GM12878 (cell line): ENCODE data around the gene CCDC91. TPM values are rescaled to one million over a fixed set of nuclear protein-coding genes. Genes with fewer than 3 reads are reported as not detected.

Experiments
- ATAC-seq: fragments of 200-7000 bp; cut with Tn5 transposase; 3 replicates; pipeline ENCODE4 v1.9.1; 2020; ENCODE audit warnings: mild to moderate bottlenecking, moderate library complexity
- BruUV-seq: library from RNA; stranded (reverse); fragments of 400-500 nt; replicated peaks from 2 replicates; lab custom pipeline; 2021; lab: Mats Ljungman, UMichigan
- CTCF ChIA-PET: fragments of 300-600 bp; sonication (Branson Sonifier 250); formaldehyde crosslinking; extraction: SDS; loops from one replicate; lab custom pipeline; 2021; ENCODE audit warnings: inconsistent platforms; lab: Yijun Ruan, JAX
- POLR2A ChIA-PET: fragments of 350-600 bp; formaldehyde crosslinking; extraction: SDS; loops from one replicate; lab custom pipeline; 2021; ENCODE audit warnings: inconsistent platforms; lab: Charles Lee
- RAD21 ChIA-PET: fragments of 300-600 bp; sonication (Branson Sonifier 250); formaldehyde crosslinking; loops from one replicate; lab custom pipeline; 2023; ENCODE audit warnings: antibody characterized with exemption; ENCODE audit not compliant: unreplicated experiment; lab: Charles Lee
- SMC1A ChIA-PET: fragments of 300-600 bp; sonication (Branson Sonifier 250); formaldehyde crosslinking; loops from one replicate; lab custom pipeline; 2023; ENCODE audit not compliant: unreplicated experiment, uncharacterized antibody; lab: Charles Lee
- DNase-seq: peaks from one replicate; pipeline ENCODE4 v3.0.0-alpha.2; 2011; ENCODE audit warnings: low read depth, low spot score
- FAIRE-seq: peaks from 3 replicates; lab custom pipeline; 2011; peaks lifted over from hg19 to GRCh38; lab: Jason Lieb, UNC
- H2AFZ ChIP-seq: 2 replicates; pipeline ENCODE4 v1.6.0; 2011; ENCODE audit warnings: low read depth, low read length, control low read depth; ENCODE audit not compliant: control insufficient read depth
- H3K27ac ChIP-seq: 2 replicates; pipeline ENCODE4 v1.5.1; 2011; ENCODE audit warnings: control low read depth; ENCODE audit not compliant: control insufficient read depth, insufficient read depth
- H3K27me3 ChIP-seq, 2 experiments: replicated peaks in 1 of 2; 2 replicates each; pipeline versions ENCODE4 v1.6.0 to v1.6.1; 2011; ENCODE audit warnings: low read length in 1 of 2; ENCODE audit not compliant: control insufficient read depth in 2 of 2, insufficient read depth in 2 of 2
- H3K36me3 ChIP-seq, 2 experiments: 2 replicates each; pipeline ENCODE4 v1.5.1; 2011; ENCODE audit warnings: low read length in 1 of 2; ENCODE audit not compliant: control insufficient read depth in 2 of 2, insufficient read depth in 2 of 2
- H3K4me1 ChIP-seq: 2 replicates; pipeline ENCODE4 v1.6.1; 2011; ENCODE audit warnings: mild to moderate bottlenecking, low read length, moderate library complexity, mixed read lengths; ENCODE audit not compliant: control insufficient read depth, insufficient read depth
- H3K4me2 ChIP-seq: 2 replicates; pipeline ENCODE4 v1.6.0; 2011; ENCODE audit warnings: control low read depth; ENCODE audit not compliant: control insufficient read depth, insufficient read depth
- H3K4me3 ChIP-seq: fragments of 200-600 bp; sonication (generic); 2 replicates; pipeline ENCODE4 v1.5.1; 2016
- H3K79me2 ChIP-seq: 2 replicates; pipeline ENCODE4 v1.6.0; 2011; ENCODE audit warnings: low read length; ENCODE audit not compliant: control insufficient read depth, insufficient read depth
- H3K9ac ChIP-seq: 2 replicates; pipeline ENCODE4 v1.8.0; 2011; ENCODE audit warnings: low read length, control low read depth, mixed read lengths; ENCODE audit not compliant: control insufficient read depth, insufficient read depth
- H3K9me3 ChIP-seq: replicated peaks from 3 replicates; pipeline ENCODE4 v1.5.1; 2011; ENCODE audit warnings: mild to moderate bottlenecking, low read length; ENCODE audit not compliant: control insufficient read depth, insufficient read depth
- H4K20me1 ChIP-seq: 2 replicates; pipeline ENCODE4 v1.6.0; 2011; ENCODE audit not compliant: control insufficient read depth, insufficient read depth
- BACH1 ChIP-seq: fragments of 450-650 bp; IDR thresholded peaks from 2 replicates; pipeline ENCODE4 v1.6.1; 2017; ENCODE audit warnings: mild to moderate bottlenecking, borderline replicate concordance
- CUX1 ChIP-seq: IDR thresholded peaks from 2 replicates; pipeline ENCODE4 v1.6.1; 2012; ENCODE audit warnings: improper control_type of control experiment, low read depth, low read length; ENCODE audit not compliant: insufficient replicate concordance
- ELK1 ChIP-seq: IDR thresholded peaks from 2 replicates; pipeline ENCODE4 v1.6.1; 2012; ENCODE audit warnings: low read depth, low read length, improper control_type of control experiment
- EZH2 ChIP-seq: IDR thresholded peaks from 2 replicates; pipeline ENCODE4 v1.6.1; 2012; ENCODE audit warnings: low read depth, mild to moderate bottlenecking, control low read depth, inconsistent platforms, low read length, borderline replicate concordance; ENCODE audit not compliant: control insufficient read depth
- FOS ChIP-seq: IDR thresholded peaks from 3 replicates; pipeline ENCODE4 v1.6.1; 2011; ENCODE audit warnings: borderline replicate concordance; ENCODE audit not compliant: insufficient read length; ENCODE audit errors: extremely low read depth
- FOXK2 ChIP-seq: fragments of 450-650 bp; IDR thresholded peaks from 2 replicates; pipeline ENCODE4 v1.6.1; 2017; ENCODE audit warnings: mild to moderate bottlenecking, moderate library complexity
- JUND ChIP-seq: IDR thresholded peaks from 2 replicates; pipeline ENCODE4 v1.6.1; 2012; ENCODE audit warnings: low read depth, mild to moderate bottlenecking, low read length, improper control_type of control experiment, moderate library complexity
- MEF2A ChIP-seq: IDR thresholded peaks from 2 replicates; pipeline ENCODE4 v1.6.1; 2011; ENCODE audit warnings: low read depth, mild to moderate bottlenecking, low read length, moderate library complexity; ENCODE audit not compliant: insufficient read depth
- MTA2 ChIP-seq: fragments of 450-650 bp; IDR thresholded peaks from 2 replicates; pipeline ENCODE4 v1.6.1; 2016; ENCODE audit warnings: low read depth, mild to moderate bottlenecking, moderate library complexity
- NR2C2 ChIP-seq: IDR thresholded peaks from 2 replicates; pipeline ENCODE4 v1.6.1; 2011; ENCODE audit warnings: borderline replicate concordance, low read depth; ENCODE audit not compliant: control insufficient read depth, insufficient read length
- PAX8 ChIP-seq: fragments of 450-650 bp; IDR thresholded peaks from 2 replicates; pipeline ENCODE4 v1.6.1; 2017; ENCODE audit warnings: mild to moderate bottlenecking, moderate library complexity
- RAD51 ChIP-seq: fragments of 450-650 bp; IDR thresholded peaks from 2 replicates; pipeline ENCODE4 v1.6.1; 2016; ENCODE audit warnings: moderate library complexity, mild to moderate bottlenecking, inconsistent platforms
- SIN3A ChIP-seq: IDR thresholded peaks from 2 replicates; pipeline ENCODE4 v1.6.1; 2012; ENCODE audit warnings: low read depth, low read length, improper control_type of control experiment
- SMAD5 ChIP-seq: IDR thresholded peaks from 2 replicates; pipeline ENCODE4 v1.6.1; 2016; ENCODE audit warnings: antibody characterized with exemption, low read depth
- SPI1 ChIP-seq: IDR thresholded peaks from 2 replicates; pipeline ENCODE4 v1.6.1; 2011; ENCODE audit warnings: low read depth, mild to moderate bottlenecking, low read length, moderate library complexity, borderline replicate concordance; ENCODE audit not compliant: insufficient read depth
- TARDBP ChIP-seq: IDR thresholded peaks from 2 replicates; pipeline ENCODE4 v1.6.1; 2016; ENCODE audit warnings: borderline replicate concordance
- TCF12 ChIP-seq: IDR thresholded peaks from 2 replicates; pipeline ENCODE4 v1.6.1; 2011; ENCODE audit warnings: low read depth, mild to moderate bottlenecking, low read length
- YY1 ChIP-seq: IDR thresholded peaks from 2 replicates; pipeline ENCODE4 v1.6.1; 2011; ENCODE audit warnings: low read depth, mild to moderate bottlenecking, low read length
- ZBED1 ChIP-seq: IDR thresholded peaks from 2 replicates; pipeline ENCODE4 v1.6.1; 2016; ENCODE audit warnings: borderline replicate concordance
- WGBS: methylation state at CpG from one replicate; pipeline ENCODE4 v1.1.6; 2016; ENCODE audit warnings: low lambda C conversion rate; ENCODE audit not compliant: insufficient replicate concordance, insufficient coverage; ENCODE audit errors: missing lambda C conversion rate; 5-methylcytosine and 5-hydroxymethylcytosine counted together
- in situ Hi-C: fragments of 300-500 bp; cut with MboI; formaldehyde crosslinking; loops from 9 replicates; pipeline ENCODE4 v1.14.3; 2018; ENCODE audit warnings: mixed read lengths
- intact Hi-C: fragments of 100-400 bp; cut with micrococcal nuclease; formaldehyde crosslinking; loops from one replicate; pipeline ENCODE4 v1.14.2; 2022; ENCODE audit not compliant: unreplicated experiment
- polyA plus RNA-seq, 11 experiments: library from polyadenylated mRNA; depleted of rRNA in 4 of 11; unstranded in 6 of 11; stranded (reverse) in 5 of 11; fragments of >200 nt; fragmentation: Nextera tagmentation in 4 of 11; fragmentation: Illumina TruSeq in 1 of 11; extraction: Ambion mirVana in 4 of 11; extraction: Trizol in 1 of 11; gene quantifications; 1 replicate in 1 of 11; 2 replicates in 10 of 11; pipeline versions ENCODE4 v1.2.1 to v1.2.3, GENCODE V29; 2011 to 2016; ENCODE audit warnings: inconsistent platforms in 2 of 11, missing spikeins in 2 of 11, low read depth in 1 of 11
- total RNA-seq, 4 experiments: library from RNA; depleted of rRNA in 3 of 4; stranded (reverse); fragments of >200 nt in 3 of 4; fragmentation: Illumina TruSeq in 1 of 4; extraction: Trizol in 1 of 4; gene quantifications; 2 replicates each; pipeline versions ENCODE4 v1.2.1 to v1.2.3, GENCODE V29; 2013 to 2021

CCDC91 gene
- total and polyA plus RNA-seq, 10 of the 15 experiments (the other 5 are each of a cell fraction or from before 2014, with no cell fraction given): 6.1 to 24.9 (median 16.5) TPM

- ChIA-PET CTCF (interaction anchor here (2.9 kb wide), 1 partner anchor 412 kb away, joined by 10 read pairs; no protein-coding TSS in a partner anchor), POLR2A (no interaction called here), SMC1A (interaction anchor here (0.6 to 1.7 kb wide), 7 partner anchors 25 to 270 kb away, joined by 3 to 5 read pairs (median 3); no protein-coding TSS in a partner anchor), RAD21 (interaction anchor here (0.6 to 1.4 kb wide), 2 partner anchors 83 to 317 kb away, joined by 3 read pairs; no protein-coding TSS in a partner anchor)
- Histone ChIP-seq H2AFZ (no peak overlapping the region), H3K4me2 (no peak overlapping the region; the same call in 1 of the 2 replicates), H3K4me3 (no peak overlapping the region), H3K36me3 (no peaks in the 10 kb centered on the region; a peak in 1 of 4 replicates), H3K9ac (no peak overlapping the region), H3K4me1 (no peaks in the 10 kb centered on the region), H3K27me3 (no peaks in the 10 kb centered on the region), H3K27ac (no peak overlapping the region), H4K20me1 (no peaks in the 10 kb centered on the region), H3K79me2 (no peaks in the 10 kb centered on the region), H3K9me3 (no peaks in the 10 kb centered on the region; the same call in 1 of the 3 replicates)
- 21% methylated on average over 2 of the region's 2 CpGs for WGBS
- peak; percentile 90 for ATAC-seq
- DNase-seq: peak; percentile 21
- intact Hi-C loops (no loop called here), in situ Hi-C loops (no loop called here)
- BruUV-seq: no TSS peak
- FAIRE-seq: peak; percentile 13
- TF ChIP-seq FOS (no peak), RAD51 (no peak), CUX1 (no peak), SPI1 (no peak), PAX8 (no peak), TCF12 (no peak), SMAD5 (no peak), YY1 (no peak), MEF2A (peak; percentile 26; the same call in 1 of the 2 replicates), SIN3A (no peak), BACH1 (no peak), ZBED1 (no peak), TARDBP (no peak), FOXK2 (no peak), ELK1 (no peak), EZH2 (no peak), MTA2 (peak; percentile 59; the same call in 1 of the 2 replicates), NR2C2 (no peak), JUND (no peak)
Observed at GRCh38 chr12:28460420-28461130, 270.3 kb downstream of the CCDC91 start.
